ENCODE measurements around the gene AP4B1.

GRCh38 chr1:113886417-113887401 is 17.9 kb downstream of the AP4B1 start:
- TF ChIP-seq MAFK (IDR thresholded peaks at IDR 0.05; ENCODE audit: partially characterized antibody) (no peak), ZSCAN20 (CRISPR knock-in tag; IDR thresholded peaks at IDR 0.05) (no peak), ESRRA (IDR thresholded peaks at IDR 0.05; ENCODE audit: borderline replicate concordance, low read length) (no peak), CTCF (IDR thresholded peaks at IDR 0.05) (no peak), POLR2A (IDR thresholded peaks at IDR 0.05; ENCODE audit: low read length) (no peak), RFX5 (IDR thresholded peaks at IDR 0.05) (no peak)
- TF ChIP-seq, protein P1, sequence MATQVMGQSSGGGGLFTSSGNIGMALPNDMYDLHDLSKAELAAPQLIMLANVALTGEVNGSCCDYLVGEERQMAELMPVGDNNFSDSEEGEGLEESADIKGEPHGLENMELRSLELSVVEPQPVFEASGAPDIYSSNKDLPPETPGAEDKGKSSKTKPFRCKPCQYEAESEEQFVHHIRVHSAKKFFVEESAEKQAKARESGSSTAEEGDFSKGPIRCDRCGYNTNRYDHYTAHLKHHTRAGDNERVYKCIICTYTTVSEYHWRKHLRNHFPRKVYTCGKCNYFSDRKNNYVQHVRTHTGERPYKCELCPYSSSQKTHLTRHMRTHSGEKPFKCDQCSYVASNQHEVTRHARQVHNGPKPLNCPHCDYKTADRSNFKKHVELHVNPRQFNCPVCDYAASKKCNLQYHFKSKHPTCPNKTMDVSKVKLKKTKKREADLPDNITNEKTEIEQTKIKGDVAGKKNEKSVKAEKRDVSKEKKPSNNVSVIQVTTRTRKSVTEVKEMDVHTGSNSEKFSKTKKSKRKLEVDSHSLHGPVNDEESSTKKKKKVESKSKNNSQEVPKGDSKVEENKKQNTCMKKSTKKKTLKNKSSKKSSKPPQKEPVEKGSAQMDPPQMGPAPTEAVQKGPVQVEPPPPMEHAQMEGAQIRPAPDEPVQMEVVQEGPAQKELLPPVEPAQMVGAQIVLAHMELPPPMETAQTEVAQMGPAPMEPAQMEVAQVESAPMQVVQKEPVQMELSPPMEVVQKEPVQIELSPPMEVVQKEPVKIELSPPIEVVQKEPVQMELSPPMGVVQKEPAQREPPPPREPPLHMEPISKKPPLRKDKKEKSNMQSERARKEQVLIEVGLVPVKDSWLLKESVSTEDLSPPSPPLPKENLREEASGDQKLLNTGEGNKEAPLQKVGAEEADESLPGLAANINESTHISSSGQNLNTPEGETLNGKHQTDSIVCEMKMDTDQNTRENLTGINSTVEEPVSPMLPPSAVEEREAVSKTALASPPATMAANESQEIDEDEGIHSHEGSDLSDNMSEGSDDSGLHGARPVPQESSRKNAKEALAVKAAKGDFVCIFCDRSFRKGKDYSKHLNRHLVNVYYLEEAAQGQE (IDR thresholded peaks at IDR 0.05): no peak

Measured in A549 (cell line).